RWPE2 (cell line): Measurements from ENCODE around the gene MRPS25.

Source experiments
- ATAC-seq: fragments of 200-7000 bp; cut with Tn5 transposase; 3 replicates; pipeline ENCODE4 v1.9.1; 2021; ENCODE audit warnings: low read depth
- DNase-seq: peaks from one replicate; pipeline ENCODE4 v3.0.0-alpha.2; 2020; ENCODE audit warnings: low spot score
- H3K27ac ChIP-seq: fragments of 450-650 bp; 2 replicates; pipeline ENCODE4 v1.5.1; 2017; ENCODE audit warnings: mild to moderate bottlenecking; ENCODE audit not compliant: poor library complexity, severe bottlenecking
- H3K27me3 ChIP-seq: fragments of 250-450 bp; sonication (Bioruptor Pico); 2 replicates; pipeline ENCODE4 v1.5.1; 2021; ENCODE audit warnings: mild to moderate bottlenecking, moderate library complexity; ENCODE audit not compliant: insufficient read depth, poor library complexity, severe bottlenecking
- H3K36me3 ChIP-seq: fragments of 250-450 bp; sonication (Bioruptor Pico); 2 replicates; pipeline ENCODE4 v1.5.1; 2020; ENCODE audit warnings: low read depth, mild to moderate bottlenecking, moderate library complexity
- H3K4me1 ChIP-seq: fragments of 250-450 bp; sonication (Bioruptor Pico); 2 replicates; pipeline ENCODE4 v1.5.1; 2021; ENCODE audit warnings: mild to moderate bottlenecking, moderate library complexity; ENCODE audit not compliant: insufficient read depth, poor library complexity, severe bottlenecking
- H3K4me3 ChIP-seq: fragments of 250-450 bp; sonication (Bioruptor Pico); 2 replicates; pipeline ENCODE4 v1.5.1; 2021; ENCODE audit warnings: mild to moderate bottlenecking, moderate library complexity; ENCODE audit not compliant: severe bottlenecking
- H3K9me3 ChIP-seq: fragments of 250-450 bp; sonication (Bioruptor Pico); 2 replicates; pipeline ENCODE4 v1.5.1; 2021; ENCODE audit warnings: mild to moderate bottlenecking, moderate library complexity; ENCODE audit not compliant: severe bottlenecking
- CTCF ChIP-seq: fragments of 450-650 bp; IDR thresholded peaks from one replicate; pipeline ENCODE4 v1.5.1; 2017; ENCODE audit warnings: mild to moderate bottlenecking, moderate library complexity; ENCODE audit not compliant: poor library complexity, severe bottlenecking

Gene MRPS25

DNA sequence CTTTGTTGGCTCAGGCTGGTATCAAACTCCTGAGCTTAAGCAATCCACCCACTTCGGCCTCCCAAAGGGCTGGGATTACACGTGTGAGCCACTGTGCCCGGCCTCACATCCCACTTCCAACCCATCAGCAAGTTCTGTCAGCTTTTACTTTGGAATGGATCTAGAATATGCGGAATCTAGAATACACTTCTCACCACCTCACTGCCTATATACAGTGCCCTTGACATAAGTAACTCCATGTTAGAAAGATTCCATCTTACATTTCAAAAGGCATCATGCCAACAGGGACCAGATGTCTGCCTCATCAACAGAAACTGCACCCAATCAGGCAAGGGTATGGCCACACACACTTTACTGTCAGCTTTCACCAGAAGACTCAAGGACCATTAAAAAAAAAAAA, 43.8 kb upstream of the MRPS25 start:
- Histone ChIP-seq H3K27me3 (no peaks in the 10 kb centered on the region), H3K36me3 (no peaks in the 10 kb centered on the region), H3K4me1 (no peaks in the 10 kb centered on the region), H3K4me3 (no peak overlapping the region), H3K27ac (no peak overlapping the region), H3K9me3 (no peaks in the 10 kb centered on the region)
- TF ChIP-seq CTCF: no peak
- ATAC-seq (no peak), DNase-seq (no peak)

GRCh38 chr3:15108082-15108545, 43.0 kb upstream of the MRPS25 start:
- DNase-seq: no peak
- no peaks in the 10 kb centered on the region for H3K36me3 ChIP-seq
- peak; percentile 89 for ATAC-seq
- H3K27ac ChIP-seq: no peak overlapping the region
- no peak overlapping the region for H3K4me3 ChIP-seq
- H3K4me1 ChIP-seq: no peaks in the 10 kb centered on the region
- peak; percentile 81 for TF ChIP-seq CTCF
- no peaks in the 10 kb centered on the region for H3K9me3 ChIP-seq
- no peaks in the 10 kb centered on the region for H3K27me3 ChIP-seq

DNA sequence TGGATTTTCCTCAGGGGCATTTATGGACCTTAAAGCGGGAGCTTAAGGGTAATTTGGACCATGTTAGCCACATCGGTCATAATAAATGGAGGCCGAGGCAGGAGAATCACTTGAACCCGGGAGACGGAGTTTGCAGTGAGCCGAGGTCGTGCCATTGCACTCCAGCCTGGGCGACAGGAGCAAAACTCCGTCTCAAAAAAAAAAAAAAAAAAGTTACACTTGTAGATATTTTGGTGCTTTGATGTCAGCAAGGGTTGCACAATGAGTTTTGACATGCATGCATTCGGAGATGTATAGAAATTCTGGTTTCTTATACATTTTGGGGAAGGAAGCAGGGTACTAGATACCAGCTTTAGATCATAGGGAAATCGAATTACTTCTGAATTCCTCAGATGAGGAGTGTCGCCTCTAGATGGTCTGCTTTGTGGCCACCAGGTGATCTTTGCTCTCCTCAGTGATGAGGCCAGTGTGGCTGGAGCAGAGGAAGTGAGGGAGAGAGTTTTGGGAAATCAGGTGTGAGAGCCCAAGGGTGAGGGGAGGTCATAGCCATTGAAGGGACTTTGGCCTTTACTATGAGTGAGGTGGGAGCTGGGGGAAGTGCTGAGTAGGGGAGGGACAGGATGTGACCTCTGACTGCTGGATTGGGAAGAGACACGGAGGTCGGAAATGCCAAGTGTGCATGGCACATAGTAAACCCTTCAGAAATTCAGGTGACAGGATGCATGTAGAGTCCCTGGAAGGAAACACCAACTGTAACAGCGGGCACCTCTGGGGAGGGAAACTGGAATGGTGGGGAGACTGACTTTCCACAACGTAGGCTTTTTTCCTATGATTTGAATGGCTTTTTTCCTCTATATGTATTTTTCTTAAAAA, 42.2 kb upstream of the MRPS25 start:
- no peaks in the 10 kb centered on the region for H3K36me3 ChIP-seq
- ATAC-seq (no peak), DNase-seq (no peak)
- H3K27me3 ChIP-seq: no peaks in the 10 kb centered on the region
- no peak overlapping the region for H3K27ac ChIP-seq
- no peak for TF ChIP-seq CTCF
- no peaks in the 10 kb centered on the region for H3K9me3 ChIP-seq
- H3K4me3 ChIP-seq: no peak overlapping the region
- no peaks in the 10 kb centered on the region for H3K4me1 ChIP-seq

GRCh38 chr3:15102836-15103235, 37.7 kb upstream of the MRPS25 start:
- H3K27ac ChIP-seq: no peak overlapping the region
- DNase-seq: no peak
- H3K36me3 ChIP-seq: no peaks in the 10 kb centered on the region
- H3K27me3 ChIP-seq: no peaks in the 10 kb centered on the region
- no peak for ATAC-seq
- no peak overlapping the region for H3K4me3 ChIP-seq
- H3K4me1 ChIP-seq: peaks cover 6% of the 10 kb centered on the region
- H3K9me3 ChIP-seq: no peaks in the 10 kb centered on the region
- TF ChIP-seq CTCF: no peak

DNA sequence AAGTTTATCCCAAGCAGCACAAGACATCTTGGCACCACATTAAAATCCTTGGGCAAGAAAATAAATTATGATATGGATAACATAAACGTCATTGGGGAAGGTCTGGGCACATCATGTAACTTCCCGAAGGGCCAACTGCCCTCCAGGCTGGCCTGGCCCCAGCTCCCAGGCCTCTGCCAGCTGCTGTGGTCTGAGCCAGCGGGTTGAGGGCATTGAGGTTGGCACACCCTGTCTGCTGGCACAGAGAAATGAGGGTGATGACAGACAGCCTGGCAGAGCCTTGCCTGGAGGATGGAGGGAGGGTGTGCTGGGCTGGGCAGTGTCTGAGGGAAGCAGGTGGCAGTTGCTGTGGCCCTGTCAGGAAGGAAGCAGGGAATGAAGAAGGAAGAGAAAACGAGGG, 37.1 kb upstream of the MRPS25 start:
- ATAC-seq (no peak), DNase-seq (no peak)
- peaks cover 7% of the 10 kb centered on the region for H3K4me1 ChIP-seq
- TF ChIP-seq CTCF: no peak
- H3K27ac ChIP-seq: no peak overlapping the region
- H3K27me3 ChIP-seq: no peaks in the 10 kb centered on the region
- no peak overlapping the region for H3K4me3 ChIP-seq
- peaks cover 3% of the 10 kb centered on the region for H3K36me3 ChIP-seq
- no peaks in the 10 kb centered on the region for H3K9me3 ChIP-seq
